Fibroblast of mammary gland (primary cell): ENCODE results near the gene ANKRD65.

Experiments used
- DNase-seq: peaks from one replicate; pipeline ENCODE4 v3.0.0-alpha.2; 2010; ENCODE audit warnings: low read depth
- H3K4me3 ChIP-seq: 2 replicates; pipeline ENCODE4 v1.5.1; 2011; ENCODE audit warnings: low read depth, mild to moderate bottlenecking, low read length, moderate library complexity; ENCODE audit not compliant: control insufficient read depth
- TF ChIP-seq, protein P1 (sequence below): conservative IDR thresholded peaks from 2 replicates; pipeline ENCODE4 v1.5.1; 2011; ENCODE audit warnings: low read depth, low read length, inconsistent platforms; ENCODE audit not compliant: control insufficient read depth, insufficient read depth

The ANKRD65 gene

GRCh38 chr1:1381294-1381693 lies 39.8 kb downstream of the ANKRD65 start:
- TF ChIP-seq, protein P1, sequence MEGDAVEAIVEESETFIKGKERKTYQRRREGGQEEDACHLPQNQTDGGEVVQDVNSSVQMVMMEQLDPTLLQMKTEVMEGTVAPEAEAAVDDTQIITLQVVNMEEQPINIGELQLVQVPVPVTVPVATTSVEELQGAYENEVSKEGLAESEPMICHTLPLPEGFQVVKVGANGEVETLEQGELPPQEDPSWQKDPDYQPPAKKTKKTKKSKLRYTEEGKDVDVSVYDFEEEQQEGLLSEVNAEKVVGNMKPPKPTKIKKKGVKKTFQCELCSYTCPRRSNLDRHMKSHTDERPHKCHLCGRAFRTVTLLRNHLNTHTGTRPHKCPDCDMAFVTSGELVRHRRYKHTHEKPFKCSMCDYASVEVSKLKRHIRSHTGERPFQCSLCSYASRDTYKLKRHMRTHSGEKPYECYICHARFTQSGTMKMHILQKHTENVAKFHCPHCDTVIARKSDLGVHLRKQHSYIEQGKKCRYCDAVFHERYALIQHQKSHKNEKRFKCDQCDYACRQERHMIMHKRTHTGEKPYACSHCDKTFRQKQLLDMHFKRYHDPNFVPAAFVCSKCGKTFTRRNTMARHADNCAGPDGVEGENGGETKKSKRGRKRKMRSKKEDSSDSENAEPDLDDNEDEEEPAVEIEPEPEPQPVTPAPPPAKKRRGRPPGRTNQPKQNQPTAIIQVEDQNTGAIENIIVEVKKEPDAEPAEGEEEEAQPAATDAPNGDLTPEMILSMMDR: no peak
- DNase-seq: no peak
- no peak overlapping the region for H3K4me3 ChIP-seq

DNA sequence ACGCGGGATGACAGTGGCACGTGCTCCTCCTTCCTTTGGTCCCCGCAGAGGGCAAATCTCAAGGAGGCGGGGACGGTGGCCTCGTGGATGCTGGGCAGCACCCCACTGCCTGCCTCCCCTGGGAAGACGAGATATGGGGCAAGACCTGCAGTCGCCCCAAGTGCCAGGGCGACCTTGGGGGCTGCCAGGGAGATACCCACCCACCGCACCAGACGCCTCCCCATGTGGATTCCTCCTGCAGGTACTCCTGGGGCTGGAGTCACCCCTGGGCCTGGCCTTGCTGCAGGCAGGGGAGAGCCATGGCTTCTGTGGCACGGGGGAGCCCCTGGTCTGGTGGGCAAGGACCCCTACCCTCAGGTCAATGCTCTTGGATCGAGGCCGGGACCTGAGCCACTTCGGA lies 40.2 kb downstream of the ANKRD65 start:
- TF ChIP-seq, protein P1: no peak
- no peak for DNase-seq
- H3K4me3 ChIP-seq: no peak overlapping the region

- DNase-seq: no peak
- TF ChIP-seq, protein P1: no peak
Observed at GRCh38 chr1:1377540-1378205, 43.4 kb downstream of the ANKRD65 start.

DNA sequence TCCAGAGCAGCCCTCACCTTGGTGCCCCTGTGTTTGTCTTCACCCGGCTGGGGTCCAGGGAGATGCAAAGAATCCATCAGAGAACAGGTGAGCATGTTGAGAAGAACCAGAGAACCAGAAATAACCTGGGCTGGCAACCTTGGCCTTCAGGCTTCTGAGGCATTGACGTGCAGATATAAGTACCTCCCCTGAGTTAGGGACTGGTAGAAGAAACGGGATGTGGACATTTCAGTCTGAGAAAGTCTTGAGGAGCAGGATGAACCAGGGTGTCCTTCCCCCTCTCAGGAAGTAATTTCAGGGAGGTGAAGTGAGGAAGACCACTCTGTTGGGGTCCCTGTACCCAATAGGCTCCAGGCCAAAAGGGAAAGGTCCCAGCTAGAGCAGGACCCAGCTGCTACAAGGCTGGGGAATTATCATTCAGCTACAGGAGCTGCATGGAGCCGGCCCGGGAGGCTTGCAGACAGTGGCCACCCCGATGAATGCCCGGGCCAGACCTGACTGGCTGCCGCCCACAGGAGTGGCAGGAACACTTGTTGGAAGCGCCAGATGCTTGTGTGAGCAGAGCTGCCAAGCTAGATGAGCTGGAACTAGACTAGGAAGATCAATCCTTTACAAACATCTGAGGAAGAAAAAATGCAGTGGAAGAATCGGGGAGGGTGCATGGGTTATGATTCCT lies 44.4 kb downstream of the ANKRD65 start:
- no peak for DNase-seq
- TF ChIP-seq, protein P1: no peak
- H3K4me3 ChIP-seq: no peak overlapping the region

More at GRCh38 chr1:1377540-1378205, 43.4 kb downstream of the ANKRD65 start:
- no peak overlapping the region for H3K4me3 ChIP-seq

DNA sequence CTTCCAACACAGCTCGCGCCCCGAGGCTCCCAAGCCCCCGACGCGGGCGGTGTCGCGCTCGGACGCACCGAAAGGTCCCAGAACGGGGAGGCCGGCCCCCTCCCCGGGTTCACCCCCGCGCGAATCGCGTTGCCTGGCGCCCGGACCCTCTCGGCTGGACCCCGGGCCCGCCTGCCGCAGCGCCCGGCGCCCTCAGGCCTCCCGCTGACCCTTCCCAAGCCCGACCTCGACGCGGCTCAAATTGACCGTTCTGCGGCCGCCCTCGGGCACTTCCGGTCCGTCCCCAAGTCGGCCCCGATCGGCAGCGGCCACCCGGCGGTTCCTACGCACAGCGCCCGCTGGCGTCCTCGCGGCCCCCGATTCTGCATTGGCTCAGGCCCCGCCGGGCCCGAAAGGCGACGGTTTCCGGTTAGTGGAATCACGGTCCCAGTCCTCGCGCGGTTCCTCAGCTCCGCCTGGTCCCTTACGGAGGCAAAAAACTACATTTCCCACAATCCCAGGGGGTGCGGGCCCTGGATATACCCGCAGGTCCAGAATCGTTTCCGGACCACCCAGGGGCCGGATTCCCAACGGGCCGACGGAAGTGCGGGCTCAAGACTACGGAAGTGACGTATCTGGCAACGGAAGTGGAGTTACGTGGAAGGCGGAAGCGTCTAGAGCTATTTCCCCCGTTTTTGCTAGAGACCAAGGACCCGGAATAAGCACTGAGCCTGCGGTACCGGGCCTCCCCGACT lies 46.0 kb downstream of the ANKRD65 start, which contains the start of gene AURKAIP1:
Gene AURKAIP1, minus strand, starts transcription at position 279 of the 734 bp plus-strand sequence. CDS start 451 bp downstream, outside the sequence.
- DNase-seq: peak; percentile 100
- TF ChIP-seq, protein P1: no peak
- peak within 1 kb of the TSS; percentile 79 for H3K4me3 ChIP-seq

GRCh38 chr1:1374589-1374928 lies 46.5 kb downstream of the ANKRD65 start:
- DNase-seq: no peak
- TF ChIP-seq, protein P1: no peak
- H3K4me3 ChIP-seq: peak overlapping the region; percentile 79
